Mammary epithelial cell (primary cell): ENCODE data around the gene MAP3K7CL.

Experiments
- EZH2 ChIP-seq: IDR thresholded peaks from 2 replicates; pipeline ENCODE4 v1.6.1; 2012; ENCODE audit warnings: low read length, inconsistent platforms, borderline replicate concordance
- TF ChIP-seq, protein P1 (sequence below), 2 donors: IDR thresholded peaks in 1 of 2; conservative IDR thresholded peaks in 1 of 2; 2 replicates each; pipeline ENCODE4 v1.5.1; 2011 to 2012; ENCODE audit warnings: inconsistent platforms in 2 of 2, low read length in 2 of 2, mild to moderate bottlenecking in 2 of 2, control low read depth in 1 of 2, low read depth in 1 of 2; ENCODE audit not compliant: insufficient read depth in 1 of 2; ENCODE audit errors: extremely low read depth in 1 of 2

DNA sequence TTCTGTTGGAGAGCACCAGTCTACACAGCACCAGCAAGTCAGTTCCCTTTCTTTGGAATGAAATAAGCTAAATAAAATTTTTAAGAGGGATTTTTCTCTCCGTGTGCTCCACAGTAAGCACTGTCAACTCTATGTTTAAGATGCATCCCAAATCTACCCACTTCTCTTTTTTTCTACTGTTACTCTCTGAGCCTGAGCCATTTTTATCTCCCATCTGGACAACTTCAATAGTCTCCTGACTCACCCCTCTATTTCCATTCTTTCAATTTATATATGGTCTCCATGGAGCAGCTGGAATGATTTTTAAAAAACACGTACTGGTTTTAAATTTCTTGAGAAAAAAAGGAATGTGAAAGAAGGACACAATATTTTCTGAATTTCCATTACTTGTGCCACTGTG, 32.3 kb upstream of the MAP3K7CL start:
- TF ChIP-seq, protein P1, sequence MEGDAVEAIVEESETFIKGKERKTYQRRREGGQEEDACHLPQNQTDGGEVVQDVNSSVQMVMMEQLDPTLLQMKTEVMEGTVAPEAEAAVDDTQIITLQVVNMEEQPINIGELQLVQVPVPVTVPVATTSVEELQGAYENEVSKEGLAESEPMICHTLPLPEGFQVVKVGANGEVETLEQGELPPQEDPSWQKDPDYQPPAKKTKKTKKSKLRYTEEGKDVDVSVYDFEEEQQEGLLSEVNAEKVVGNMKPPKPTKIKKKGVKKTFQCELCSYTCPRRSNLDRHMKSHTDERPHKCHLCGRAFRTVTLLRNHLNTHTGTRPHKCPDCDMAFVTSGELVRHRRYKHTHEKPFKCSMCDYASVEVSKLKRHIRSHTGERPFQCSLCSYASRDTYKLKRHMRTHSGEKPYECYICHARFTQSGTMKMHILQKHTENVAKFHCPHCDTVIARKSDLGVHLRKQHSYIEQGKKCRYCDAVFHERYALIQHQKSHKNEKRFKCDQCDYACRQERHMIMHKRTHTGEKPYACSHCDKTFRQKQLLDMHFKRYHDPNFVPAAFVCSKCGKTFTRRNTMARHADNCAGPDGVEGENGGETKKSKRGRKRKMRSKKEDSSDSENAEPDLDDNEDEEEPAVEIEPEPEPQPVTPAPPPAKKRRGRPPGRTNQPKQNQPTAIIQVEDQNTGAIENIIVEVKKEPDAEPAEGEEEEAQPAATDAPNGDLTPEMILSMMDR (conservative IDR thresholded peaks at IDR 0.05 in 1 of 2, IDR thresholded peaks at IDR 0.05 in 1 of 2; ENCODE audit: extremely low read depth in 1 of 2, insufficient read depth in 1 of 2, low read depth in 1 of 2, low read length in 2 of 2): no peak
- TF ChIP-seq EZH2: no peak
